Mucosa of rectum (tissue), 2 donors: ENCODE data around the gene MYO3B.
A peak's percentile ranks its signal among the peaks of the same experiment; 100 is the strongest.

Source experiments
- H3K27ac ChIP-seq, 2 donors: one replicate each; pipeline ENCODE4 v1.7.0; 2013; ENCODE audit warnings: inconsistent platforms in 2 of 2, low read depth in 2 of 2, low read length in 2 of 2
- H3K27me3 ChIP-seq, 2 donors: one replicate each; pipeline ENCODE4 v1.7.0; 2013; ENCODE audit warnings: low read length in 2 of 2; ENCODE audit not compliant: control insufficient read depth in 2 of 2, insufficient read depth in 2 of 2
- H3K36me3 ChIP-seq, 2 donors: one replicate each; pipeline ENCODE4 v1.7.0; 2013; ENCODE audit warnings: low read length in 2 of 2; ENCODE audit not compliant: control insufficient read depth in 2 of 2, insufficient read depth in 2 of 2
- H3K4me1 ChIP-seq, 2 donors: one replicate each; pipeline ENCODE4 v1.7.0; 2013; ENCODE audit warnings: low read length in 2 of 2, mild to moderate bottlenecking in 1 of 2; ENCODE audit not compliant: control insufficient read depth in 2 of 2, insufficient read depth in 2 of 2
- H3K4me3 ChIP-seq, 2 donors: one replicate each; pipeline ENCODE4 v1.7.0; 2013; ENCODE audit warnings: low read length in 2 of 2
- H3K9ac ChIP-seq, 2 donors: one replicate each; pipeline ENCODE4 v1.7.0; 2013; ENCODE audit warnings: low read length in 2 of 2, low read depth in 1 of 2, mild to moderate bottlenecking in 1 of 2
- H3K9me3 ChIP-seq, 2 donors: one replicate each; pipeline ENCODE4 v1.7.0; 2013; ENCODE audit warnings: low read length in 2 of 2; ENCODE audit not compliant: control insufficient read depth in 2 of 2
- donor health status: healthy.
- donor health status: Normal muscosa, but diverticular disease.

The MYO3B gene

DNA sequence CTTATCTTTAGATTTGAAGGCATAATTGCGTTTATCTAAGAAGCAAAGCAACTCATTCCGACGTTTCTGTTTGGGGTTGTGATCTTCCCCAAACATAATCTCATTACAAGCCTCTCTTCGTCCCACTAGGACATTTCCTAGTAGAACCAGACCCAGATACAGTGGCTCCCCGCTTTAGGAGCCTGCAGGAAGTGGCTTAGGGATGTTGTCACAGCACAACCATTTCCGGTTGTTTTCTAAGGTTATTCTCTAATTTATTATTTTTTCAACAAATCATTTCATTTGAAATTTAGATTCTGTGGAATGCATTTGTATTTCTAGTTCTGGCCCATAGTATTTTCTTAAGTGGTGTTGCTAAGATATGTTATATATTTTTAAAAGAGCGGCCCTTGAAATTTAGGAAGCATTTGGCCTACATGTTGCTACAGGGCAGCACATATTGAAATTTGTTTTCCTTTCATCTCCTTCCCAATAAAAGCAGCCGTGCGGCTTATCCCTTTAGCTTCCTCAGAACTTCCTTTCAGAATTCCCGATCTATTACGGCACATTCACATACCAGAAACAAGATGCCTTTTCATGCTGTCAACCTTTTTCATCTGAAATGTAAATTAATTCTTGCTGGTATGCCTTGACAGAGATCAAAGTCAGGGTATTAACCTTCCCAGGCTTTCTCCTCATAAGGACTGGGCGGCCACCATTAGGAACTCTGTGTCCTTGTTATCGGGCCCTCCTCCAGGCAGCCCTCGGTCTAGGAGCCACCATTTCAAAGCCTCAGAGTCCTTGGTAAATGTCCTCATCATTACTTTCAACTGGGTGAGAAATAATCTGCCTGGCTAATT is 326.2 kb downstream of the MYO3B start:
- Histone ChIP-seq H3K4me3 (no peak overlapping the region), H3K27me3 (no peaks in the 10 kb centered on the region), H3K27ac (peak overlapping the region in 1 of 2 donors; percentile 16), H3K9me3 (no peaks in the 10 kb centered on the region), H3K36me3 (no peaks in the 10 kb centered on the region), H3K9ac (no peak overlapping the region), H3K4me1 (peaks cover 4 to 5% of the 10 kb centered on the region in 2 donors)

DNA sequence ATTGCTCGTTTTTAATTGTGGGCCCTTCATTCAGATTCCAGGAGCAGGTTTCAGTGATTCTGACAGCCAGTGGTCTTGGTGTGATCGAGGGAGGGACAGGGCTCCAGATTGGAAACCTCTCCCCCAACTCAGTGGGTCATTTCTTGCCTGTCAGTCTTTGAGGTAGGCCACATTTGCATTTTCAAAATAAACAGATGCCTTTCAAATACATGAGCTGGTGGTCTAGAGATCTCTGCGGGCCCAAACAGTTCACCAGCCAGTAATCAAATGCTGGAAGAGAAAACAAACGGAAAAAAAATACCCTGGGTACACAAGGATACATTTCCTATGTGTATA is 326.8 kb downstream of the MYO3B start:
- no peak overlapping the region for H3K27ac ChIP-seq
- no peak overlapping the region for H3K9ac ChIP-seq
- H3K4me1 ChIP-seq = peaks cover 0 to 4% of the 10 kb centered on the region in 2 donors

DNA sequence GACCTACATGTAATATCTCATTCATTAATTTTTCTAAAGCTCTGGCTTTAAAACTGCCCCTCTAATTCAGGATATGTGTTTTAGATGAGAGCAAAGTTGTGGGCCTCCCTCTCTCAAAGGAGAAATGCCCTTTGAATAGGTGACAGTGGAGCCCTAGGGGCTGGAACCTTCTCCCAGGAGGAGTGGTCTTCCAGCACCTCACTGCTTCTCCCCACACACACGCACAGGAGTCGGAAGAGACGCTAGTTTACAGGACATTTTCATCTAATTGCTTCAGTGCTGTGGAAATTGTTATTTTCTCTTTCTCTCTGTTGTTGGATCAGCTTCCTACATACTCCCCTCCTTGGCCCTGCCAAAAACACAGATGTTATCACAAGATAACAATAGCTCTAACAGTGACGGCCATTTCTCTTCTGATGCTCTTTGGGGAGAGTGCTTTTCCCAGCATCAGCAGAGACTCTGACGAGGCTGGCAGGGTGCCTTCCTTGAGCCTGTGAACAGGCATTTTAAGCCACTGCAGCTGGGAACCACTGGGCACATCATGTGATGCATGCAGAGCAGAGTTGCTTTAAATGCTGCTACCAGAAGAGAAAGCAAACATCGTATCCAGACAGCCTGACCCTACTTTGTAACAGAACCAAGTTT is 327.8 kb downstream of the MYO3B start:
- H3K4me3 ChIP-seq = no peak overlapping the region
- no peaks in the 10 kb centered on the region for H3K9me3 ChIP-seq
- no peak overlapping the region for H3K9ac ChIP-seq
- H3K4me1 ChIP-seq = peaks cover 0 to 4% of the 10 kb centered on the region in 2 donors
- peak overlapping the region in 1 of 2 donors; percentile 27 for H3K27ac ChIP-seq
- H3K36me3 ChIP-seq = no peaks in the 10 kb centered on the region
- H3K27me3 ChIP-seq = no peaks in the 10 kb centered on the region

More for the DNA sequence above, 326.8 kb downstream of the MYO3B start:
- no peaks in the 10 kb centered on the region for H3K9me3 ChIP-seq
- no peaks in the 10 kb centered on the region for H3K36me3 ChIP-seq
- no peak overlapping the region for H3K4me3 ChIP-seq
- H3K27me3 ChIP-seq = no peaks in the 10 kb centered on the region

DNA sequence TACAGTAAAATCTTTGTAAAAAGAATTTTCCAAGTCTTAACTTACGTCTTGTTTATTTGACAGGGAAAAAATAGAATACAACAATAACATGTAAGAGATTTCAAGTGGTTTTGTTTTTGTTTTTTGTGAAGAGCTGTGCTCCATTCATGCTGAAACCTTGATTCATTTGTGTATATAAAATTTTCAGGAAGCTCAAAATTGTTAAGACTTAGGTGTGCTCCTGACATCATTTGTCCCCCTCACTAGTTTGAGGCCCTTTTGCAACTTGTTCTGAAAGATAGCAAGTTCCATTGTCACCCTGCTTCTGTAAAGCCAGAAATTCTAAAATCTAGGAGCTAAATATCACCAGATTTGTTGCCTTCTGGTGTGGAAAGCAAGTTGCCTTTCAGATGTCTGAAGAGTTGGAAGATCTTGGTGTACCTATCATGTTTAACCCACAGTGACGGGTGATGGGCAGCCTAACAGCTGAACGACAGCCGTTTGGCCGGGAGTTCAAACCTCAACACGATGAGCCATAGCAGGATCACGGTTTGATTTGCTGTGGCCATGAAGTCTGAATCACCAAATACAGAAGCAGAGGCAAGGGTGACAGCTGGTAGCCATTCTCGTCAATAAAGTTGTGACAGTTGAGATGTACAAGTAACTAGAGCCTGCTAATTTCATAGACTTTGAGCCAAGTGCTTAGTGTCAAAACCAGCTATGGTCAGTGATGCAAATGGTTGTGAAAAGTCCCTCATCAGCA is 331.7 kb downstream of the MYO3B start:
- Histone ChIP-seq H3K27ac (no peak overlapping the region), H3K4me1 (peaks cover 0 to 4% of the 10 kb centered on the region in 2 donors), H3K4me3 (no peak overlapping the region), H3K9me3 (no peaks in the 10 kb centered on the region), H3K27me3 (no peaks in the 10 kb centered on the region), H3K36me3 (no peaks in the 10 kb centered on the region), H3K9ac (no peak overlapping the region)

DNA sequence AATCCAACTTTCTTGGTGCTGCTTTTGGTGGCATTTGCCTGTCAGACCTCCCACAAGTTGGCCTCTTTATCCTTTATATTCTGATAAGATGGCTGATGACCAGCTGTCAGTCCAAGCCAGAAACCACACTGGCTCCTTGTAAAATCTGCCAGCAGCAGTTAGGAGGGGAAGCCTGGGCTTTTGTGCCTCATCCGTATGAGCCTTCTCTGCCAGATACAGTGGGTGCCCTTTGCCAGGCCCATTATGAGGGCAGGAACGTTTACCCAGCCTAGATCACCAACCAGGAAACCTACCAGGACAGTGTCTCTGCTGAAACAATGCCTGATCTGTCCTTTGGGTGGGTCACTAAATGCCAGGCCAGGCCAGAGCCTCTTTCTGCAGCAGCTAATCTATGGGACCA is 334.3 kb downstream of the MYO3B start:
- no peak overlapping the region for H3K9ac ChIP-seq
- H3K27ac ChIP-seq = peak overlapping the region in 1 of 2 donors; percentile 10
- no peaks in the 10 kb centered on the region for H3K4me1 ChIP-seq

DNA sequence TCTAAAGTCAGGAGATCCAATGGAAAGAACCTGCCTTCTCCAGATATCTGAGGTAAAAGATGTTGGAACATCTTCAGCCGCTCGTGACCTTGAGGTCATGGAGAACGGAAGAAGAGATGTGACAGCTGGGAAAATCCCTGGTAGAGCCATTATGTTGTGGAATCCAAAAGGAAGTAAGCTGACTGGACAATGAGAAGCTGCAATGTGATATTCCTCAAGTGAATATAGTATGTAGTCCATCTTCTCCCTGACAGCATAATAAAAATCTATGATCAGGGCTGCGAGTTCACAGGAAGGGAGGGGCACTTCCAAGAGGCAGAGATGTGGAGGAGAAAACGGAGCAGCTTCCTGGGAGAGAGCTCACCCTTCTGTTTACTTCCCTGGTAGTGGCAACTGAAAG is 336.2 kb downstream of the MYO3B start:
- no peaks in the 10 kb centered on the region for H3K27me3 ChIP-seq
- H3K4me1 ChIP-seq = no peaks in the 10 kb centered on the region
- no peak overlapping the region for H3K9ac ChIP-seq
- H3K27ac ChIP-seq = no peak overlapping the region
- H3K4me3 ChIP-seq = no peak overlapping the region
- H3K36me3 ChIP-seq = no peaks in the 10 kb centered on the region
- no peaks in the 10 kb centered on the region for H3K9me3 ChIP-seq

More for the DNA sequence above, 334.3 kb downstream of the MYO3B start:
- Histone ChIP-seq H3K36me3 (no peaks in the 10 kb centered on the region), H3K4me3 (no peak overlapping the region), H3K9me3 (no peaks in the 10 kb centered on the region), H3K27me3 (no peaks in the 10 kb centered on the region)

DNA sequence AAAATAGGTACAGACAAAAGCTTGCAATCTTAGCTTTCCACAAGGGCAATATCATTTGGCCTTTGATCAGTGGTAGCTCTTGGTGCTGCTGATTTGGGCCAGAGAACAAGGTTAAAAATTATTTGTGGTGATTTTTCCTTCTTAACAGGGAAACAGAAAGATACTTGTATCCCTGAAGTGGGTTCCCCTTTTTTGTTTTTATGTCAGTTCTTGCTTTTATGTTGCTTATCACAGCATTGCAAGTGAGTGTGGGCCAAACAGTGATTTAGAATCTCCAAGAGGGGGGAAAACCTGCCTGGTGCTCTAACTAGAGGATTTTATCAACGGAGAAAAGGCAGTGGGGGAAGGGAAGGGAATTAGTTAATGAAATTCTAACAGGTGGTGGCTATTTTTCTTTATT is 339.6 kb downstream of the MYO3B start:
- Histone ChIP-seq H3K4me1 (no peaks in the 10 kb centered on the region), H3K27ac (no peak overlapping the region), H3K4me3 (no peak overlapping the region), H3K27me3 (no peaks in the 10 kb centered on the region), H3K9ac (no peak overlapping the region), H3K9me3 (no peaks in the 10 kb centered on the region), H3K36me3 (no peaks in the 10 kb centered on the region)

DNA sequence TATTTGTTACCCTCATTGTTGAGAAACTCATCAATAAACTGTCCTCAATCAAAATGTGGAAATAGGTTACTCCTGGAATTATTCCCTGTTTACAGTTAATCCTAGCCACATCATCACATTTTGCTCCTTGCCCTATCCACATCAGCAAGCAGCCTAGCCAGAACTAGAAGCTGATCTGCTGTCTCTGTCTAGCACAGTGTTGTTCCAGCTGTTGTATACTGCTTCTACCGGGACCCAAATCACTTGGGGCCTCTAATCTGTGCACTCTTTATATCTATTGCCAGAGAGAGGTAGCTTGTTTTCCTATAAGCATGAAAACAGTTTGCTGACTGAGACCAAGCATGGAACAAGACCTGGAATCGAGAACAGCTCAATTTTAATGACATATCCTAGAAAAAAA is 341.0 kb downstream of the MYO3B start:
- H3K9ac ChIP-seq = no peak overlapping the region
- no peaks in the 10 kb centered on the region for H3K27me3 ChIP-seq
- H3K4me3 ChIP-seq = no peak overlapping the region
- H3K9me3 ChIP-seq = no peaks in the 10 kb centered on the region
- no peaks in the 10 kb centered on the region for H3K36me3 ChIP-seq
- H3K4me1 ChIP-seq = no peaks in the 10 kb centered on the region
- no peak overlapping the region for H3K27ac ChIP-seq

DNA sequence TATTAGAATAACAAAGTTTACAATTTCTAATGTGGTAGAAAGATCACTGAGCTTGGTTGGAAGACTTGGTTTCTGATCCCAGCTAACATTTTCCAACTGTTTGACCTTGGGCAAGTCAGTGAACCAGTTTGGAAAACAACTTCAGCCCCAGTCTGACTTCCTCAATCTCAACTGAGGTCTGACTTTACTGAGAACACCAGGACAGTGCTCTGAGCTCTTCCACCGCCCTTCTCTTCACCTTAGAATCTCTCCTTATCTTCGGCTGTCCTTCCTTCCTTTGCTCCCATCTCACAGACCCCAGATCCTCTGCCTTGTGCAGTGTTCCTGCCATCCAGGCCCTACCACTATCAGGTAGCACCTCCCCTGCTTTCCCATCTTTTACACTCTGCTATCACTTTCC is 343.4 kb downstream of the MYO3B start:
- Histone ChIP-seq H3K36me3 (no peaks in the 10 kb centered on the region), H3K9ac (no peak overlapping the region), H3K27me3 (no peaks in the 10 kb centered on the region), H3K9me3 (no peaks in the 10 kb centered on the region), H3K4me1 (peaks cover 0 to 2% of the 10 kb centered on the region in 2 donors), H3K27ac (no peak overlapping the region), H3K4me3 (no peak overlapping the region)

DNA sequence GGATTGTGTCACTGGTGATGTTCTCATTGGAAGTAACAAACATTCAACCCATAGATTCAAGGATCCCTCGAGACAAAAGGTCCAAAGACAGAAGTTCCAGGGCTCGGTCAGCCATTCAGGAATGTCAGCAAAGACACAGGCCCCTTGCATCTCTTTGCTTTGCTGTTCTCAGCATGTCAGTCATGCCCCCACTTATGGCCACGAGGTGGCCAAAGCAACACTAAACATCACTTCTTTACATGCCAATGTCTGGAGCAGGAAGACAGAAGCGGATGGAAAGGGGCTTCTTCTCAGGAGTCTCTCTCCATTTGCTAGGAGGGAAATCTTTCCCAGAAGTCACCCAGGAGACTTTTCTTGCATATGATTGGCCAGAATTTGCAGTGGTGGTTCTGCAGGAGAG is 345.6 kb downstream of the MYO3B start:
- Histone ChIP-seq H3K27ac (no peak overlapping the region), H3K36me3 (no peaks in the 10 kb centered on the region), H3K27me3 (no peaks in the 10 kb centered on the region), H3K4me3 (no peak overlapping the region), H3K4me1 (peaks cover 0 to 2% of the 10 kb centered on the region in 2 donors), H3K9ac (no peak overlapping the region), H3K9me3 (no peaks in the 10 kb centered on the region)
